PC-9 (cell line): ENCODE results near the gene CD247. TPM values are rescaled to one million over a fixed set of nuclear protein-coding genes. Genes with fewer than 3 reads are reported as not detected.

Experiments used
- BruUV-seq: library from RNA; stranded (reverse); fragments of 400-500 nt; replicated peaks from 2 replicates; lab custom pipeline; 2021; lab: Mats Ljungman, UMichigan
- CTCF ChIA-PET: fragments of 300-600 bp; sonication (Branson Sonifier 250); formaldehyde crosslinking; loops from one replicate; lab custom pipeline; 2022; ENCODE audit warnings: antibody characterized with exemption; lab: Charles Lee
- POLR2A ChIA-PET: fragments of 300-600 bp; sonication (Branson Sonifier 250); formaldehyde crosslinking; loops from one replicate; lab custom pipeline; 2022; ENCODE audit warnings: antibody characterized with exemption; ENCODE audit not compliant: unreplicated experiment; lab: Charles Lee
- DNase-seq, 2 experiments: peaks; one replicate each; pipeline versions ENCODE4 v3.0.0 to v3.0.0-alpha.2; 2015 to 2022; ENCODE audit warnings: mixed read lengths in 1 of 2
- H2AFZ ChIP-seq: fragments of 200-600 bp; sonication (generic); 2 replicates; pipeline ENCODE4 v1.8.1; 2017; ENCODE audit warnings: antibody characterized with exemption
- H3F3A ChIP-seq: fragments of 200-600 bp; sonication (generic); 2 replicates; pipeline ENCODE4 v1.8.1; 2017; ENCODE audit warnings: antibody characterized with exemption, mild to moderate bottlenecking, low read depth; ENCODE audit not compliant: insufficient read depth
- H3K27ac ChIP-seq: fragments of 200-600 bp; sonication (generic); 2 replicates; pipeline ENCODE4 v1.6.1; 2016; ENCODE audit warnings: mixed run types
- H3K27me3 ChIP-seq: fragments of 200-600 bp; sonication (generic); 2 replicates; pipeline ENCODE4 v1.6.1; 2016; ENCODE audit warnings: low read depth, mixed run types; ENCODE audit not compliant: insufficient read depth
- H3K36me3 ChIP-seq: fragments of 200-600 bp; sonication (generic); 2 replicates; pipeline ENCODE4 v1.6.1; 2016; ENCODE audit warnings: low read depth, mixed run types
- H3K4me1 ChIP-seq: fragments of 200-600 bp; sonication (generic); replicated peaks from 2 replicates; pipeline ENCODE4 v1.6.1; 2016; ENCODE audit warnings: mixed run types; ENCODE audit not compliant: insufficient read depth
- H3K4me2 ChIP-seq: fragments of 200-600 bp; sonication (generic); 2 replicates; pipeline ENCODE4 v1.6.1; 2017; ENCODE audit warnings: mixed run types
- H3K4me3 ChIP-seq: fragments of 200-600 bp; sonication (generic); 2 replicates; pipeline ENCODE4 v1.6.1; 2016; ENCODE audit warnings: mixed run types
- H3K79me2 ChIP-seq: fragments of 200-600 bp; sonication (generic); 2 replicates; pipeline ENCODE4 v1.6.1; 2017; ENCODE audit warnings: low read depth, mixed run types
- H3K9me2 ChIP-seq: fragments of 200-600 bp; sonication (generic); 2 replicates; pipeline ENCODE4 v1.8.1; 2017; ENCODE audit warnings: mild to moderate bottlenecking; ENCODE audit not compliant: insufficient read depth
- H3K9me3 ChIP-seq: fragments of 200-600 bp; sonication (generic); 2 replicates; pipeline ENCODE4 v1.8.1; 2016; ENCODE audit warnings: low read depth; ENCODE audit not compliant: insufficient read depth
- H4K20me1 ChIP-seq: fragments of 200-600 bp; sonication (generic); 2 replicates; pipeline ENCODE4 v1.8.1; 2017; ENCODE audit not compliant: insufficient read depth
- EZH2 ChIP-seq: fragments of 200-600 bp; sonication (generic); IDR thresholded peaks from 2 replicates; pipeline ENCODE4 v1.8.0; 2017; ENCODE audit warnings: antibody characterized with exemption, low read depth
- intact Hi-C: fragments of 100-400 bp; cut with micrococcal nuclease; formaldehyde crosslinking; loops from one replicate; pipeline ENCODE4 v1.10.0; 2022; ENCODE audit not compliant: unreplicated experiment
- total RNA-seq: library from RNA; stranded (reverse); gene quantifications from 2 replicates; pipeline ENCODE4 v1.2.3, GENCODE V29; 2021
- TF ChIP-seq, protein P1 (sequence below): fragments of 200-600 bp; sonication (generic); conservative IDR thresholded peaks from 2 replicates; pipeline ENCODE4 v1.6.1; 2017; ENCODE audit warnings: mixed run types, antibody characterized with exemption, mild to moderate bottlenecking, moderate library complexity

The CD247 gene
- total RNA-seq, 1 experiment from 2014 or later = not detected

DNA sequence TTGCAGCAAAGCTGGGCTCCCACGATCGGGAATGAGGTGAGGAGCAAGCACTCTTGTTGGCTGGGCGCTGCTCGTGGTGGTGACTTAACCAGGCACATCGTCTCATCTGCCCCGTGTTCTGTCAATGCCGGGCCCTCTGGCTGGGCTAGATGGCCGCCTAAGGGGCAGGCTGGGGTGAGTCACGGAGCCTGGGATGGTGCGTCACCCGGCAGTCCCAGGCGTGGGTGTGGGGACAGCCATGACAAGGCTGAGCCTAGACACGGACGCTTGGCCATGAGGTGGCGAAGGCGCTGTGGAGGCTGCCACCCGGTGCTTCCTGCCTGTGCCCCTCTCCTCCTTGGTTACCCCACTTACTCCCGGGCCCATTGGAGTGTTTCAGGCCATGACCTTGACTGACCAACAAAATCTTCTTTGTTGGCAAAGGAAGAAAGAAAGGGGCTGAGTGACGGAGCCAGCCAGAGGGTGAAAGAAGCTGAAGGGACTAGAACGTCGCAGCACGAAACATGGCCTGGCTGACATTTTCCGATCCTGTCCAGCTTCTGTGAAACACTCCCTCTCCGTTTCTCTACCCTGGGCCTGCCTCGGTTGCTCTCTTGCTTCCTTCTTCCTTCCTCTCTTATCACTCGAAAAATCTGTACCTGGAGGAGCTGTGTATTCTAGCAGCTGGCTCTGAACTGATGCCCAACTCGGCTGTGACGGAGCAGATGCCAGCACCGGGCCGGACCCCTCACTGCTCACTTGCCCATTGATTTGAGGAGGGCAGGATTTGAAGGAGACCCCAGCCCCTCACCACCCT lies 596 bp downstream of the CD247 start:
- CTCF ChIA-PET = interaction anchor here (0.6 kb wide), 1 partner anchor 298 kb away, joined by 3 read pairs; no protein-coding TSS in a partner anchor

DNA sequence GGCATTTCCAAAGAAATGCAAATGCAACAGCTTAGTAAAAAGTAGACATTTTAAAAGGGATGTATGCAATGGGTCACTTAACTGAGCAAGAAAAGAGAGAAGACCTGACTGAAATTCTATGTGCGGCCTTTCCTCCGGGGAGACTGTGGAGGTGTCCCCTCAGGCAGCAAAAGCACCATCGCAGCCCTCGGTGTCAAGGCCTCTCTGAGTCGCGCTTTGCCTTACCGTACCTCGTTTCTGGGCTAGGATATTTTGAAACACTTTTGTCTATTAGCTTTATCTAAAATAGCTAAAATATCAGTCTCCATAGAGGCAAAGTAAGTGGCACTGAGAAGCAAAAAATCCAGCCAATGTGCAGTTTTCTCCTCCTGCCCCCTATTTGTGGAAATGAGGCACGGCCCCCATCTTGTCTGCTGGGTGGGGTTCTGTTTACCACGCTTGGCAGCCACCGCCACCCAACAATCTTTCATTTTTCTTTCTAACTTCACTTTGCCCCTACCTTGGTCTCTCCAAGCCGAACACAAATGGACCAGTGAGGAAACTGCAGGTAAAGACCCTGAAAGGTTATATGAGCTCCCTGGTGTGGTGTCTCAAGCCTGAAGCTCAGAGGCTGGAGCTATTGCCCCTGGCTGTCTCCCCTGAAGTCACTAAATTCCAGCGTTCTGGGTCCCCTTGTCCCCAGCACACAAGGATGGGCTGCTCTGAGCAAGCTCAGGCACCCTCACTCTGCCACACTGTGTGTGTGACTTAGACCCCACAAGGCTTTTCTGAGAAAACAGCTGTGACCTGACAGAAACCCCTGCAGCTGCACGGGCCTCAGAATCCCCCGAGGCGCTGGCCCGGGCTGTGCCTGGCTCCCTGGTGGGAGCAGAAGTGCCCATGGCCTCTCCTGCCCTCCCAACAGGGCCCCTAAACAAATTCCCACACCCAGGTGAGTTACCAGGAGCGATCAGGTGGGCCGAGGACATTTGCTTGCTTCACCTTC lies 1.6 kb downstream of the CD247 start:
- Histone ChIP-seq H3K4me2 (peak overlapping the region; percentile 14; the same call in 1 of the 2 replicates), H3K4me1 (no peaks in the 10 kb centered on the region), H3K4me3 (no peak overlapping the region), H3K36me3 (no peaks in the 10 kb centered on the region), H3K79me2 (no peaks in the 10 kb centered on the region), H3F3A (no peaks in the 10 kb centered on the region), H3K9me2 (no peaks in the 10 kb centered on the region; the same call in 1 of the 2 replicates), H3K27me3 (no peaks in the 10 kb centered on the region), H2AFZ (no peak overlapping the region; the same call in 1 of the 2 replicates), H3K27ac (no peak overlapping the region), H4K20me1 (no peaks in the 10 kb centered on the region), H3K9me3 (no peaks in the 10 kb centered on the region)
- ChIA-PET POLR2A (no interaction called here), CTCF (interaction anchor here (0.6 kb wide), 1 partner anchor 297 kb away, joined by 3 read pairs; no protein-coding TSS in a partner anchor)
- intact Hi-C loops = no loop called here
- TF ChIP-seq, protein P1, sequence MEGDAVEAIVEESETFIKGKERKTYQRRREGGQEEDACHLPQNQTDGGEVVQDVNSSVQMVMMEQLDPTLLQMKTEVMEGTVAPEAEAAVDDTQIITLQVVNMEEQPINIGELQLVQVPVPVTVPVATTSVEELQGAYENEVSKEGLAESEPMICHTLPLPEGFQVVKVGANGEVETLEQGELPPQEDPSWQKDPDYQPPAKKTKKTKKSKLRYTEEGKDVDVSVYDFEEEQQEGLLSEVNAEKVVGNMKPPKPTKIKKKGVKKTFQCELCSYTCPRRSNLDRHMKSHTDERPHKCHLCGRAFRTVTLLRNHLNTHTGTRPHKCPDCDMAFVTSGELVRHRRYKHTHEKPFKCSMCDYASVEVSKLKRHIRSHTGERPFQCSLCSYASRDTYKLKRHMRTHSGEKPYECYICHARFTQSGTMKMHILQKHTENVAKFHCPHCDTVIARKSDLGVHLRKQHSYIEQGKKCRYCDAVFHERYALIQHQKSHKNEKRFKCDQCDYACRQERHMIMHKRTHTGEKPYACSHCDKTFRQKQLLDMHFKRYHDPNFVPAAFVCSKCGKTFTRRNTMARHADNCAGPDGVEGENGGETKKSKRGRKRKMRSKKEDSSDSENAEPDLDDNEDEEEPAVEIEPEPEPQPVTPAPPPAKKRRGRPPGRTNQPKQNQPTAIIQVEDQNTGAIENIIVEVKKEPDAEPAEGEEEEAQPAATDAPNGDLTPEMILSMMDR = no peak
- no peak for TF ChIP-seq EZH2
- BruUV-seq = no TSS peak
- no peak for DNase-seq

More for the DNA sequence above, 596 bp downstream of the CD247 start:
- Histone ChIP-seq H3K4me3 (no peak overlapping the region), H4K20me1 (no peaks in the 10 kb centered on the region), H3K27me3 (no peaks in the 10 kb centered on the region), H2AFZ (no peak overlapping the region; the same call in 1 of the 2 replicates), H3K4me1 (no peaks in the 10 kb centered on the region), H3K9me2 (no peaks in the 10 kb centered on the region; the same call in 1 of the 2 replicates), H3K27ac (no peak overlapping the region), H3K4me2 (peak overlapping the region; percentile 14; the same call in 1 of the 2 replicates), H3K79me2 (no peaks in the 10 kb centered on the region), H3K9me3 (no peaks in the 10 kb centered on the region), H3K36me3 (no peaks in the 10 kb centered on the region), H3F3A (no peaks in the 10 kb centered on the region)
- BruUV-seq = no TSS peak
- intact Hi-C loops = no loop called here
- DNase-seq = peak in 1 of 2 experiments; percentile 62
- POLR2A ChIA-PET = interaction anchor here (0.6 kb wide), 1 partner anchor 402 kb away, joined by 4 read pairs; no protein-coding TSS in a partner anchor
- TF ChIP-seq, protein P1 = no peak
- no peak for TF ChIP-seq EZH2

DNA sequence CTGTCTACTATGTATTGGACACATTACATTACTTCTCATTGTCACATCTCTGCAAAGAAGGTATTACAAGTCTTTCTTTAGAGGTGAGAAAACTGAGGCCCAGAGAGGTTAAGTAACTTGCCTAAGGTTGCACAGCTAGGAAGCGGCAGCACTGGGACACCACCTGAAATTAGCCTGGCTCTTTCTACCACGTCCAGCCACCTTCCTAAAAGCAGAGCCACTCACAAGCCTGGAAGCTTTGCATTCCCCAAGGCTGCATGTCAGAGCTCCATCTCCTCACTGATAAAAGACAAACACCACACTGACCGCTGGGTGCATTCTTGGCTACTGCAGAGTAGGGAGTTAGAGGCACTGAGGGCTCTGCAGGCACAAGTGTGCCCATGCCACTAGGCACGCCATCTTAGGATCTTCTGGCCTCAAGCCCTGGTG lies 2.4 kb downstream of the CD247 start:
- Histone ChIP-seq H4K20me1 (no peaks in the 10 kb centered on the region), H3K79me2 (no peaks in the 10 kb centered on the region), H3K27ac (no peak overlapping the region), H3K4me2 (no peak overlapping the region), H3K27me3 (no peaks in the 10 kb centered on the region), H3K9me2 (no peaks in the 10 kb centered on the region), H3K36me3 (no peaks in the 10 kb centered on the region), H3K9me3 (no peaks in the 10 kb centered on the region), H2AFZ (no peak overlapping the region), H3K4me3 (no peak overlapping the region), H3F3A (no peaks in the 10 kb centered on the region), H3K4me1 (no peaks in the 10 kb centered on the region)
- ChIA-PET CTCF (no interaction called here), POLR2A (no interaction called here)
- intact Hi-C loops = no loop called here
- BruUV-seq = no TSS peak
- no peak for DNase-seq
- TF ChIP-seq, protein P1 = no peak
- no peak for TF ChIP-seq EZH2
